Hematopoietic multipotent progenitor cell treated with erythropoietin and hydrocortisone succinate and interleukin-3 and kit ligand, for 17 days (in vitro differentiated cells): ENCODE results near the gene RPL36A.

Experiments used
- DNase-seq: peaks from one replicate; pipeline ENCODE4 v3.0.0-alpha.2; 2015; ENCODE audit warnings: low spot score

The RPL36A gene

GRCh38 chrX:101390664-101391525 lies at the start of gene RPL36A:
TSS of gene RPL36A (plus strand) at chrX:101391011. CDS start at chrX:101391044, 33 bp downstream.
- peak; percentile 91 for DNase-seq

GRCh38 chrX:101347859-101348451 lies 42.9 kb upstream of the RPL36A start:
- peak; percentile 16 for DNase-seq

GRCh38 chrX:101348452-101349192 lies 42.2 kb upstream of the RPL36A start, which contains the start of gene TIMM8A:
TSS of gene TIMM8A (minus strand) at chrX:101348742. CDS start at chrX:101348664, 78 bp downstream.
- DNase-seq = peak; percentile 79

DNA sequence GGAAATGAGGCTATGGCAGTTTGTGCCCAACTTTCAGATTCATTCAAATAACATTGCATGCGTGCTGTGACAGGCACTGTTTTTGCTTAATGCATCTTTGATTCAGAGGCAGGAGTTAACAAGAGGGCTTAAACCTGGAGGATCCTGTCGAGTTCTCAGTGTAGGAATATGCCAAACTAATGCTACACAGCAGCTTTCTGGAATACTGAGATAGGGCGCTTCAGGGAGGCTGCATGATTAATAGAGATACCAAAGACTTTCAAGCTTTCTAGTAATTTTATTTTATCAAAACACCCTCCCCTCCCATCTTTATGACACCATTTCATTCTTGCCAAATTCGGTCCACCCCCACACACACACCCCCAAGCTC lies 41.6 kb upstream of the RPL36A start:
- no peak for DNase-seq

GRCh38 chrX:101357166-101357795 lies 33.5 kb upstream of the RPL36A start:
- DNase-seq = peak; percentile 55

GRCh38 chrX:101359966-101360365 lies 30.8 kb upstream of the RPL36A start:
- DNase-seq = no peak

- DNase-seq = peak; percentile 81
These were observed 30.4 kb upstream of the RPL36A start for GRCh38 chrX:101360390-101360789.

- no peak for DNase-seq
These were observed 28.7 kb upstream of the RPL36A start for GRCh38 chrX:101362116-101362515.

- no peak for DNase-seq
These were observed 28.1 kb upstream of the RPL36A start for GRCh38 chrX:101362757-101363156.

- no peak for DNase-seq
These were observed 25.5 kb upstream of the RPL36A start for GRCh38 chrX:101365301-101365795.

DNA sequence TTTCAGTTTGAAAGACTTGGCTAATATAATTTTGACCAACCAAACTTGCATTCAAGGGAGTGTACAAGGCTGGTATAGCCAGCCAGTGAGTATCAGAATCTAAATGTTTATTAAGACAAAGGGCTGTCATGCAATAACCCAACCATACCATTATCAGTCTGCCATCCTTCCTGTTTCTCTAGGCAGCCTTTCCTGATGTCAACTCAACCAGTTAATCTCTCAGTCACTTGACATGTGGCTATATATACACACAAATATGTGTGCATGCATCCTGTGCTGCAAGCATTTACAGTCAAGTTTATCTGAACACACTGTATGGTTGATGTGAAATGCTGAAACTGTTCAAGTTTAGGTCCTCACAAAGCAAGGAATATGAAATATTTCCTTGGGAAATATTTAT lies 22.0 kb upstream of the RPL36A start:
- DNase-seq = no peak

DNA sequence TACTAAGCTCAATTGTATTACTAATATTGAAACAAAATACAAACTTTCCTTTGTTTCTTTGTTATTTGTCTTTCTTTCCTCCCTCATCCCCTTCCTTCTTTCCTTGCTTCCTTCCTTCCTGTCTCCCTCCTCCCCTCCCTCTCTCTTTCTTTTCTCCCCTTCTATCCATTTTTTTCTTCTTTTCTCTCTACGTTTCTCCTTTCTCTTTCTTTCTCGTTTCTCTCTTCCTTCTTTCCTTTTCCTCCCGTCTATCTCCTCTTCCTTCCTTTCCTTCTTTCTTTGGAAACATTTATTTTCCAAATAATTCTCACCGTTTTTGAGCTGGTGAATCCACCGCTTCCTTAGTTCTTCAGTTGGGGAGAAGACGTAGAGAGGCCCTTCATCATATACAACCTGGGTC lies 21.1 kb upstream of the RPL36A start:
- no peak for DNase-seq

GRCh38 chrX:101370888-101371504 lies 19.8 kb upstream of the RPL36A start:
- no peak for DNase-seq

GRCh38 chrX:101377547-101377946 lies 13.3 kb upstream of the RPL36A start:
- DNase-seq = no peak

DNA sequence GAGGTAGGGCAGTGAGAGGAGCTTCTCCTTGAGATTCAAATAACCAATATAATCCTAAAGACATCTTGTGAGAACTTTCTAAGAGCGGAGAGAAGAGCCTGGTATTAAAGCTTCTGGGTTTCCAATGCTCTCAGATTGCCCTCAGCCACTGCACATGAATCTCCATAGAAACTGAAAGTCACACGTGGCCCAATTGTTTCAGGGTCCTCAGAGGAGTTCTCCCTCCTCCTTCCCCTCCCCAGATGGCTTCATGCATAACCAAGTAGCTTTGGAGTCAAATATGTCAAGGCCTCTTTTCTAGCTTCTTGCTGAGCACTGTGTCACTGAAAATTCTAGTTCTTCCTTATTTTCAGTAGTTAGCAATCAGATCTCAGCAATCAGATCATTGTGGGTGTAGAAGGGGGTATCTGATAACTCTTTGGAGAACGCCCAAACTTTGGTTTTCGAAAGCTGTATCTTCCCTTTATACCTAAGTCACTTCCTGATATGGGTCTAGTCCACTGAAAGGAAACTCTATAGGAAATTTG lies 7.1 kb upstream of the RPL36A start:
- no peak for DNase-seq

DNA sequence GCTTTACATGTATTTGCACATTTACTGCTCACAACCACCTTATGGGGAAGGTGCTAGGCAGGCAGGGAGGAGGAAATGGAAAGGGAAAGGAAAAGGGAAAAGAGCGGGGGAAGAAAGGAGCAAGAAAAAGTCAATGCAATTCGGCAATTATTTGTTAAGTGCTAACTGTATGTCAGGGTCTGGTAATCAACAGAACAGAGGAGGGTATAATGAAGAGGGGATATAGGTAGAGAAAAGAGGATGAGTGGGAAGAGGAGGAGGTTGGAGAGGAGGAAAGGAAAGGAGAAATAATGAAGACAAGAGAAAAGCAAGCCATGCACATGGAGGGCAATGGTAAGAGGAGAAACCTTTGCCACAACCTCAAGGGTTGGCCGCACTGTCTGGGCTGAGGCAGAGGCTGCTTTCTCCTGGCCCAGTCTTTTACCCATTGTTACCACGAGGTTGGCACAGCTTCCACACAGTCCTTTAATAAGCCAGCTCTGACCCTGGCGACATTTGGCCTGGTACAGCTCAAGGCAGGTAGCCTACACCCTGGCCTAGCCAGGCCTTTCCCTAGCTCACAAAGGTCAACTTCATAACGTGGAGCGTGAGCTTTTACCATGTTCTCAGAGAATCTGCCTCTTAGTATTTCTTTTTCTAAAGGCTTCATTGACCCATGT lies 5.7 kb upstream of the RPL36A start:
- DNase-seq = no peak

DNA sequence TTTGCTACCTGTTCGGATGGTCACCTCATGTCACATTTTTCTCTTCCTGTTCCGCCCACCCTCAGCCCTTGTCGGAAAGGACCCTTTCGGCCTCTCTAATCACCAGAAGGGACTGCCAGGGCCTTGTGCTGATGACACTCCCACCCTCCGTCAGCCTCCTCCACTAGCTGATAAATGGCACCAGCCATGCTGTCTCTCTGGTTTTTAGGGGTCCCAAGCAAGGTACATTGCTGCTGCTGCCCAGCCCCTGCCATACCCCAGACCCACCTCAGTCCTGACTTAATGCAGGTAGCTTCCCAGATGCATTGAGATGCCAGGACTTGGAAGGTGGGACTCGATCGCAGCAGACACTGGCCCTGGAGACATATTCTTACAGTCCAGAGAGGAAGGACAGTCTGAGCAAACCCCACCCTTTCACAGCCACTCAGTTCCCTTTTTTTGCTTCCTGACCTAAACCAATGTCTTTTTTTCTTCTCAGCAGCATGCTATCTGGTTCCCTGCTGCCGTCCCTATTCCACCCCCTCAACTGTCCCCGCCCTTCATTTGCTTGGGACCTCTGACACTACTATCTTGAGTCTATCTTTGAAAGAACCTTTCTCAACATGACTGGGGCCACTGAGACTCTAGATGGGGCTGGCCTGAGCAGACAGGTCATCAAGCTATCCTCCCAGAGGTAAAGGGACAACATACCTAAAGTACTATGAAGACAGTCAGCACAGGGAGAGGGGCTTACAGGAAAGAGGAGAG lies 4.8 kb upstream of the RPL36A start, which contains the start of gene BTK:
TSS of gene BTK (minus strand) at position 397 of the 747 bp plus-strand sequence. CDS start 10,907 bp downstream, outside the sequence.
- peak; percentile 60 for DNase-seq

DNA sequence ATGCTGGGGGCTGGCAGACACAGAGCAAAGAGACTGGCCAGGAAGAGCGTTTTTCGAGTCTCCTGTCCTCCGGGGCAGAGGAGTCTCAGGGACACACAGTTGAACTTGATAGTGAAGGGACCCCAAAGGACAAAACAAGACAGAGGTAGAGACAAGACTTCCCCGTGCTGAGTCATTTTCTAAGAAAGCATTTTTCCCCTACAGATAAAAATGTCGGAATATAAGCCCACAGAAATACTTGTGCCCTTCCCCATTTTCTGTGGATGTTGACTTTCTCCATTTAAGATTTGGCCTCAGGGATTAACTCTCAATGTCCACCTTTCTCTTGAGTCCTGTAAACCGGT lies 4.3 kb upstream of the RPL36A start:
- no peak for DNase-seq

- DNase-seq = peak; percentile 15
These were observed 2.2 kb upstream of the RPL36A start for GRCh38 chrX:101388604-101389003.

DNA sequence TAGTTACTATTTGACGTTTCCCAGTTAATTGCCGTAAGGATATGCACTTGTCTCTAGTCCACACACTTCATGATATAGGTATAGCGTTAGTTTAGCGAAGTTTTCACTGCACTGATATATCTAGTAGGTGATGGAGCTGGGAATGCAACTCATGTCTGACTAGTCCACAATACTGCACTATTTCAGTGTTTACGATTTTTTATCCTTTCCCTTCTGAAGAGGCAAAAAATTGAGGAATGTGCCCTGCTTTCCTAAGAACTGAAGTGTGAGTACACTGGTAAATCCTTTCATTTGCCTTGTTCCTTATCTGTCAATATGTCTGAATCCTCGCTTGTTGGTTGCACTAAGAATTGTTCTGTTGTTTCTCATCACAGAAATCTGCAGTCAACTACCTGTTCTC lies 1.0 kb downstream of the RPL36A start:
- DNase-seq = peak; percentile 12
